NCI-H1436 (cell line): ENCODE data around the gene CACNG3.

Source experiments
- DNase-seq: peaks from one replicate; lab custom pipeline; 2025; lab: John Stamatoyannopoulos, UW

The CACNG3 gene

DNA sequence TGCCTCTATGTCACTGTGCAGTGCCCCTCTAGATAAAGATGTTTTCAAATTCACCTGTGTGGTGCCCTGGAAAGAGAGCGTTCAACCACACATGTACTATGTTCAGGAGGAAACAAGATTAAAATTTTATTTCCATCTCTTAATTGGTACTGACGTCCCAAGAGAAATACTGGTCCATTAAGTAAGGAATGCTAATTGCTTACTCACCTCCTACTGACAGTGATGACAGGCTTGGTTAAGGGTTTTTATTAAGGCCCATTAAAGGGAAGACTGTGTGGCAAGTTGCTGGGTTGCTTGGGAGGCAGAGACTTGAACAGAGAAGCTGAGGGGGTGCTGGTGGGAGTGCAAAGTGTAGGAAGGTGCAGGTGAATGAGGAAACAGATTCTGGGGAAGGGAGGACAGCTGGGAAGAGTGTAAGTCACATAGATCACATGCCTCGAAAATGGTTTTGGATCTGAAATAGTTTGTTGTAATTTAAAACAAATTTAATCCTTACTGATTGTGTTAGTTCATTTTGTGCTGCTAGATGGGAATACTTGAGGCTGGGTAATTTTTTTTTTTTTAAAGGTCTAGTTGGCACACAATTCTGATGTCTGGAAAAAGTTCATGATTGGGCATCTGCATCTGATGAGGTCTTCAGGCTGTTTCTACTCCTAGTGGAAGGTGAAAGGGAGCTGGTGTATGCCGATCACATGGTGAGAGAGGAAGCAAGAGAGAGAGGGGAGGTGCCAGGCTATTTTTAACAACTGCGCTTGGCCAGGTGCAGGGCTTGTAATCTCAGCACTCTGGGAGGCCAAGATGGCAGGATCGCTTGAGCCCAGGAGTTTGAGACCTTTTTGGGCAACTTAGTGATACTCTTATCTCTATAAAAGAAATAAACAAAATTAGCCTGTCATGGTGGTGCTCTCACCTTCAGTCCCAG, 140.5 kb downstream of the CACNG3 start:
- no peak for DNase-seq

- no peak for DNase-seq
These were observed 152.9 kb downstream of the CACNG3 start for GRCh38 chr16:24409045-24409444.
